ENCODE measurements around the gene HLA-DRA. TPM values are rescaled to one million over a fixed set of nuclear protein-coding genes. Genes with fewer than 3 reads are reported as not detected.
"Not testable (repeated sequence)": the region's sequence is repeated elsewhere in the genome, so short reads cannot be mapped to it uniquely, and the experiment has no call there.

Gene HLA-DRA
- total and polyA plus RNA-seq, 9 donors: 19.9 to 34.2 (median 26.1) TPM

DNA sequence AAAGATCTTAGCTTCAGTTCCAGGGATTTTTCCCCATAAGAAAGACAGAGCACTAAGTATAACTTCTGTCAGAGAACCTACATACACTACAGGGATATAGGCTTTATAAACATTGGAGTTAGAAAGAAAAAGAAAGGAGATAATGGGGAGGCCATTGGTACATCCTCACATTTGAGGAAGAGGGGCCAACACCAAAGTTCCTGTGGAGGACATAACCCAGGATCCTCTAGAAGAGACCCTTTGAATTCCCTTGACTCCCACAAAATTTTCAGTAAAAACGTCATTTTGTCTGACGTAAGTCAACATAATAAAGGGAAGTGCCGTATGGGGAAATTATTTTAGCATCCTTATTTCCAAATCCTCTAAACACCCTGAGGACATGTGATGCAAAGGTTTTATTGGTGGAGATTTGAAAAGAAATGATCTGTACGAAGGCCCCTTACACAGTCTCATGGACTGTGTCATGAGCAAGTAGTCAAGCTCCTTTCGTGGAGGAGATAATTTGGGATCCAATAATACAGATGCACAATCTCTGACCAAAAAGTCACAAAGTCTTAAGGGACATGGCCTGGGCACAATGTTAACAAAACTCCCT, 33.2 kb downstream of the HLA-DRA start:
- Histone ChIP-seq H3K4me3 (ENCODE audit: low read length) (no peak overlapping the region), H3K9me3 (replicated peaks; ENCODE audit: control insufficient read depth, low read depth, low read length) (peaks cover 2% of the 10 kb centered on the region), H3K4me1 (ENCODE audit: control insufficient read depth, insufficient read depth, low read length) (no peaks in the 10 kb centered on the region), H3K36me3 (ENCODE audit: control insufficient read depth, insufficient read depth, low read length) (no peaks in the 10 kb centered on the region), H3K27ac (ENCODE audit: low read length) (peak overlapping the region; percentile 55), H3K27me3 (ENCODE audit: control insufficient read depth, insufficient read depth, low read length) (no peaks in the 10 kb centered on the region)
- DNase-seq: peak; percentile 11
- WGBS (ENCODE audit: insufficient coverage): no CpG with 5 or more reads among the region's 5 CpGs

DNA sequence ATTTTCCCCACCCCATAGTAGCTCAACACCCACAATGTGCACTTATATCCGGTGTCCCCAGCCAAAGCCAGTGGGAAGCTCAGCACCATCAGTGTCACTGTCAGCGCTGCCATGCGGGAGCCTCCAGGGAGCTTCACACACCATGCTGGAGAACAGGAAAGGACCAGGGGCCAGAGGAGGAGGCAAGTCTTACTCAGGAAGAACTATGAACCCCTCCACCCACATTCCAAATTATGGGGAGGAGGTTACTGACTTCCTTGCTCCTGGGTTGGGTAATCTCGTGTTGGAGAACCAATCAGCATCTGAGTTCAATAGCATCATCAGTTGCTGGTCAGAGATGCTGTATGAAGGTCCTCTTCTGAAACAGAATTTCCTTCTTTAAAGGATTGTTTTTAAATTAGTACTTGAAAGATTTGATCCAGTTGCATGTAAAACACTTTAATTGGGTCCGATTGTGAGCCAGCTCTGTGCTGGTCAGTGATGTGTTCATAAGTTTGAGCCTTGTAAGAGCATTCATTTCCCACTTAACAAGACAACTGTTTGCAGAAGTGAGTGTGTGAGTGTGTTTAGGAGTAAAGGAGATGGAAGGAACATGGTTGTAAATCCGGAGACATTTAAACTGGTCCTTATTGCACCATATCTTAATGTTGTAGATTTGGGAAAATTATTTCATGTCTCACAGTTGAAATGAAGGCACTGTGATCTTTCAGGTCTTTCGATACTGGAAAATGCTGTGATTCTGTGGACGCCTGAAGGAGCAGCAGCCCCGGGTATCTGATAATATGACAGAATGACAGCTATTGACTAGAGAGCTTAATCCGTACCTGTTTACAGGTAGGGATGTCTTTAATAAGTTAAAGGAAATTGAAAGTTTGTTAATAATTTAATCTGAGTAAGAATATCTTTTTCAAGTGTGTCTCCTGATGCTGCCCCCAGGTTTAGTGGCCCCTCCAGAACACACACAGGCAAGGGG, 34.0 kb downstream of the HLA-DRA start:
- H3K4me3 ChIP-seq (ENCODE audit: low read length); H3K36me3 ChIP-seq (ENCODE audit: control insufficient read depth, insufficient read depth, low read length); H3K27me3 ChIP-seq (ENCODE audit: control insufficient read depth, insufficient read depth, low read length); H3K4me1 ChIP-seq (ENCODE audit: control insufficient read depth, insufficient read depth, low read length); H3K9me3 ChIP-seq (replicated peaks; ENCODE audit: control insufficient read depth, low read depth, low read length): not testable (repeated sequence)
- peak overlapping the region; percentile 55 for H3K27ac ChIP-seq (ENCODE audit: low read length)
- peak; percentile 37 for DNase-seq
- 70% methylated on average over 6 of the region's 10 CpGs for WGBS (ENCODE audit: insufficient coverage)

DNA sequence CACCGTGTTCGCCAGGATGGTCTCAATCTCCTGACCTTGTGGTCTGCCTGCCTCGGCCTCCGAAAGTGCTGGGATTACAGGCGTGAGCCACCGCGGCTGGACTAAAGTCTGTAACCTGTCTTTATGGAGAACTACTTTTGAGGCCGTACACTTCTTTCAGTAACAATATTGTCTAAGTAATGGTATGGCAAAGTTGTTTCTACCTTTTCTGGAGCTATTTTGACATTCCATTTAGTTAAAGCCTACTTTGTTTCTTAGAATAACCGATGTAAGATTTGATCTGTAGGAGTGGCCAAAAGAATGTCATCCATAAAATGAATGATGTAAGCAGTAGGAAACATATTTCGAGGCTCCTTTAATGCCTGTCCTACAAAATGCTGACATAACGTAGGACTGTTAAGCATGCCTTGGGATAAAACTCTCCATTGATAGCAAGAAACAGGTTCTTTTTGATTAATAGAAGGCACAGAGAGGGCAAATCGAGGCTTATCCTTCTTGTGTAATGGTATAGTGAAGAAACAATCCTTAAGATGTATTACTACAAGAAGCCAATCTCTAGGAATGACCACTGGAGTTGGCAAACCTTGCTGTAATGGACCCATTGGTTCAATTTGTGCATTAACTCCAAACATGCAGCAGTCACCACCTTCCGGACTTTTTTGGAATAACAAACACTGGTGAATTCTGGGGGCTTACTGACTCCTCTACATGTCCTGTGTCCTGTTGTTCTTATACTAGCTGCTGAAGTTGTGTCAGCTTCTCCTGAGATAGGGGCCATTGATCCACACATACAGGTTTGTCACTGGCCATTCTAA, 35.9 kb downstream of the HLA-DRA start:
- Histone ChIP-seq H3K9me3 (replicated peaks; ENCODE audit: control insufficient read depth, low read depth, low read length) (peaks cover 2% of the 10 kb centered on the region), H3K36me3 (ENCODE audit: control insufficient read depth, insufficient read depth, low read length) (no peaks in the 10 kb centered on the region), H3K27me3 (ENCODE audit: control insufficient read depth, insufficient read depth, low read length) (no peaks in the 10 kb centered on the region), H3K4me1 (ENCODE audit: control insufficient read depth, insufficient read depth, low read length) (no peaks in the 10 kb centered on the region), H3K27ac (ENCODE audit: low read length) (no peak overlapping the region), H3K4me3 (ENCODE audit: low read length) (no peak overlapping the region)
- 69% methylated on average over 4 of the region's 13 CpGs for WGBS (ENCODE audit: insufficient coverage)
- no peak for DNase-seq

DNA sequence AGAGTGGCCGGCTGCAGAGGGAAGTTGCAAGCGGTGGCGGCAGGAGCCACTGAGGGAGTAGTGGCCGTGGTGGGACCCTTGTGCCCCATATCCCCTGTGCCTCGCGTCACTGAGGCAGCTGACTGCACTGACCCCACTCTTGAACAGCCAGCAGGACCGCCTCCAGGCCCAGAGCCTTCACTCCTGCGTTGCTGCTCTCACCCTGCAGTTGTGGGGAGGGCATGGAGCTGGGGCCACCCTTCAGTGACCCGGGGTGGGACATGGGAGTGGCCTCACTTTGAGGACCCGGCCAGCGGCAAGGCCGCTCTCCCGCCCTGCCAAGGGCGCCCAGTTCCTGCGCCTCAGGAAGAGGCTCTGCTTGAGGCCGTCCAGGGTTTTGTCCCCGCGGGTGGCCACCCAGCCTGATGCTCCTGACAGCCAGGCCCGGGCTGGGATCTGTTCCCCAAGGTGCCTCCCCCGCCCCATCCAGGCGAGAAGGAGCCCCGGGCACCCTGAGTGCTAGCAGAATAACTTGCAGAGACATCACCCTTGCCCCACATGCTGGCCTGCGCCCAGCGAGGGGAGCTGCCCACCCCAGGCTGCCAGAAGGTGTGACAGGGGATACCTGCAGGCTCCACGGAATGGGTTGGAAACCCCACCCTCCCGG, 44.4 kb downstream of the HLA-DRA start:
- Histone ChIP-seq H3K27ac (ENCODE audit: low read length) (no peak overlapping the region), H3K9me3 (replicated peaks; ENCODE audit: control insufficient read depth, low read depth, low read length) (no peaks in the 10 kb centered on the region), H3K36me3 (ENCODE audit: control insufficient read depth, insufficient read depth, low read length) (no peaks in the 10 kb centered on the region), H3K27me3 (ENCODE audit: control insufficient read depth, insufficient read depth, low read length) (peaks cover 2% of the 10 kb centered on the region), H3K4me3 (ENCODE audit: low read length) (no peak overlapping the region), H3K4me1 (ENCODE audit: control insufficient read depth, insufficient read depth, low read length) (no peaks in the 10 kb centered on the region)
- WGBS (ENCODE audit: insufficient coverage): 61% methylated on average over 22 of the region's 26 CpGs
- no peak for DNase-seq

- no peaks in the 10 kb centered on the region for H3K36me3 ChIP-seq (ENCODE audit: control insufficient read depth, insufficient read depth, low read length)
- no peak overlapping the region for H3K27ac ChIP-seq (ENCODE audit: low read length)
- H3K4me3 ChIP-seq (ENCODE audit: low read length): no peak overlapping the region
- H3K27me3 ChIP-seq (ENCODE audit: control insufficient read depth, insufficient read depth, low read length): peaks cover 2% of the 10 kb centered on the region
- no peaks in the 10 kb centered on the region for H3K4me1 ChIP-seq (ENCODE audit: control insufficient read depth, insufficient read depth, low read length)
- H3K9me3 ChIP-seq (replicated peaks; ENCODE audit: control insufficient read depth, low read depth, low read length): no peaks in the 10 kb centered on the region
- DNase-seq: no peak
- WGBS (ENCODE audit: insufficient coverage): 30% methylated on average over 2 of the region's 4 CpGs
Observed at GRCh38 chr6:32484614-32484998, 44.9 kb downstream of the HLA-DRA start.

DNA sequence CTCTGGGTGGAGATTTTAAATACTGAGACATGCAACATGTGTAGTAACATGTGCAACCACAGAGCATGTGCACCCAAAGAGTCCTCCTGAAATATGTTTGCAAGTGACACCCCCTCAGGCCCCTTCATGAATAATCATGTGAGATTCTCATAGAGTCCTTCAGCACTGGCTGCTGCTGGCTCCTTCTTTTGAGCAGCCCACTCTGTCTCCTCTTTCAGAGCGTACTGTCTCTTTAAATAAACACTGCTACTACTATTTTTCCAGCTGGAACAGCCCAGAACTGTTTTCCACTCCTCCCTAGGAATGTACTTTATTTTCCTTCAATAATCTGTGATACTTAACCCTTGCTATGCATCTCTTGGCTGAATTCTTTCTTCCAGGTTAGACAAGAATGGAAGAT, 48.4 kb downstream of the HLA-DRA start:
- Histone ChIP-seq H3K9me3 (replicated peaks; ENCODE audit: control insufficient read depth, low read depth, low read length) (no peaks in the 10 kb centered on the region), H3K27ac (ENCODE audit: low read length) (no peak overlapping the region), H3K4me1 (ENCODE audit: control insufficient read depth, insufficient read depth, low read length) (no peaks in the 10 kb centered on the region), H3K4me3 (ENCODE audit: low read length) (no peak overlapping the region), H3K36me3 (ENCODE audit: control insufficient read depth, insufficient read depth, low read length) (no peaks in the 10 kb centered on the region), H3K27me3 (ENCODE audit: control insufficient read depth, insufficient read depth, low read length) (no peaks in the 10 kb centered on the region)
- DNase-seq: no peak
- WGBS (ENCODE audit: insufficient coverage): 43% methylated on average over 1 of the region's 1 CpG

DNA sequence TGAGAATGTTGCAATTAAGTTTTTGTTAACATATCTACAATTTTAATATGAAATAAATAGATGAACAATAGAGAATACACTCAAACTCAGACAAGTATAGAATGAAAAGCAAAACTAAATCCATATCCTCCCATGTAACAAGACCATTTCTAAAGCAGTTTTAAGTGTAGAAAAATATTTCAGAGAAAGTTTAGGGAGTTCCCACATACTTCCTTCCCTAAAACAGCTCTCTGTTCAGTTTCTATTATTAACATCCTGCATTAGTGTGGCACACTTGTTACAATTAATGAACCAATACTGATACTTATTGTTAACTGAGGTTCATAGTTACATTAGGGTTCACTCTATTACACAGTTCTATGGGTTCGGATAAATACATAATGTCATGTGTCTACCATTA, 52.0 kb downstream of the HLA-DRA start:
- no CpG with 5 or more reads among the region's 1 CpG for WGBS (ENCODE audit: insufficient coverage)

GRCh38 chr6:32492351-32492750, 52.7 kb downstream of the HLA-DRA start:
- no peaks in the 10 kb centered on the region for H3K27me3 ChIP-seq (ENCODE audit: control insufficient read depth, insufficient read depth, low read length)
- no peaks in the 10 kb centered on the region for H3K4me1 ChIP-seq (ENCODE audit: control insufficient read depth, insufficient read depth, low read length)
- DNase-seq: no peak
- H3K9me3 ChIP-seq (replicated peaks; ENCODE audit: control insufficient read depth, low read depth, low read length): no peaks in the 10 kb centered on the region
- no peaks in the 10 kb centered on the region for H3K36me3 ChIP-seq (ENCODE audit: control insufficient read depth, insufficient read depth, low read length)
- no peak overlapping the region for H3K27ac ChIP-seq (ENCODE audit: low read length)
- H3K4me3 ChIP-seq (ENCODE audit: low read length): no peak overlapping the region

More for the DNA sequence above, 52.0 kb downstream of the HLA-DRA start:
- no peaks in the 10 kb centered on the region for H3K4me1 ChIP-seq (ENCODE audit: control insufficient read depth, insufficient read depth, low read length)
- H3K9me3 ChIP-seq (replicated peaks; ENCODE audit: control insufficient read depth, low read depth, low read length): no peaks in the 10 kb centered on the region
- H3K36me3 ChIP-seq (ENCODE audit: control insufficient read depth, insufficient read depth, low read length): no peaks in the 10 kb centered on the region
- H3K27ac ChIP-seq (ENCODE audit: low read length): no peak overlapping the region
- no peaks in the 10 kb centered on the region for H3K27me3 ChIP-seq (ENCODE audit: control insufficient read depth, insufficient read depth, low read length)
- DNase-seq: no peak
- no peak overlapping the region for H3K4me3 ChIP-seq (ENCODE audit: low read length)

Data from muscle of leg (tissue), 11 donors.